SK-N-MC (cell line): ENCODE results near the gene PRPF6.

Source experiments
- DNase-seq: peaks from one replicate; pipeline ENCODE4 v3.0.0-alpha.2; 2011; ENCODE audit warnings: low read depth, low spot score
- H3K27ac ChIP-seq: fragments of 200-600 bp; sonication (generic); 2 replicates; pipeline ENCODE4 v1.5.1; 2016; ENCODE audit warnings: mixed run types
- H3K36me3 ChIP-seq: fragments of 200-600 bp; sonication (generic); 2 replicates; pipeline ENCODE4 v1.6.1; 2017; ENCODE audit warnings: antibody characterized with exemption, low read length, mixed read lengths; ENCODE audit not compliant: insufficient read depth
- H3K4me3 ChIP-seq: fragments of 200-600 bp; sonication (generic); 2 replicates; pipeline ENCODE4 v1.5.1; 2016
- H3K9ac ChIP-seq: fragments of 200-600 bp; sonication (generic); 2 replicates; pipeline ENCODE4 v1.8.0; 2017; ENCODE audit warnings: mixed run types, mixed read lengths; ENCODE audit not compliant: insufficient read length
- H3K9me3 ChIP-seq: fragments of 200-600 bp; sonication (generic); 2 replicates; pipeline ENCODE4 v1.6.1; 2017; ENCODE audit warnings: low read depth, mild to moderate bottlenecking, antibody characterized with exemption, low read length, moderate library complexity, mixed read lengths
- EZH2 ChIP-seq: fragments of 200-600 bp; sonication (generic); IDR thresholded peaks from one replicate; pipeline ENCODE4 v1.6.1; 2017; ENCODE audit warnings: antibody characterized with exemption
- FOXP2 ChIP-seq: optimal IDR thresholded peaks from 2 replicates; pipeline ENCODE3; 2011; ENCODE audit warnings: mild to moderate bottlenecking, moderate library complexity; ENCODE audit not compliant: insufficient read depth; ENCODE audit errors: extremely low read length, control extremely low read depth
- POLR2AphosphoS5 ChIP-seq: IDR thresholded peaks from 2 replicates; pipeline ENCODE4 v1.6.1; 2012; ENCODE audit warnings: mild to moderate bottlenecking, low read depth, low read length, borderline replicate concordance

Gene PRPF6

GRCh38 chr20:64062276-64062595, 81.3 kb downstream of the PRPF6 start:
- no peak for DNase-seq

GRCh38 chr20:64062596-64063388, 81.9 kb downstream of the PRPF6 start, which contains the start of gene TCEA2:
Gene TCEA2, plus strand, starts transcription at chr20:64063198. Its CDS starts 115 bp downstream, at chr20:64063313.
- Histone ChIP-seq H3K36me3 (no peaks in the 10 kb centered on the region), H3K4me3 (peak within 1 kb of the TSS; percentile 87), H3K27ac (peak within 1 kb of the TSS; percentile 26; the same call in 1 of the 2 replicates), H3K9ac (peak within 1 kb of the TSS; percentile 78), H3K9me3 (no peaks in the 10 kb centered on the region)
- peak; percentile 57 for DNase-seq
- TF ChIP-seq POLR2AphosphoS5 (peak; percentile 75), FOXP2 (no peak), EZH2 (no peak)

More at GRCh38 chr20:64062276-64062595, 81.3 kb downstream of the PRPF6 start:
- Histone ChIP-seq H3K9me3 (no peaks in the 10 kb centered on the region), H3K36me3 (no peaks in the 10 kb centered on the region), H3K27ac (peak overlapping the region; percentile 26; the same call in 1 of the 2 replicates), H3K4me3 (peak overlapping the region; percentile 87; the same call in 1 of the 2 replicates), H3K9ac (peak overlapping the region; percentile 78)
- TF ChIP-seq FOXP2 (no peak), POLR2AphosphoS5 (no peak), EZH2 (no peak)

- DNase-seq = no peak
- Histone ChIP-seq H3K4me3 (peak overlapping the region; percentile 87), H3K9ac (peak overlapping the region; percentile 76), H3K36me3 (no peaks in the 10 kb centered on the region), H3K27ac (no peak overlapping the region), H3K9me3 (no peaks in the 10 kb centered on the region)
- TF ChIP-seq FOXP2 (no peak), EZH2 (no peak), POLR2AphosphoS5 (no peak)
Measured at GRCh38 chr20:64063389-64064144, 82.6 kb downstream of the PRPF6 start.

- no peak overlapping the region for H3K27ac ChIP-seq
- H3K9me3 ChIP-seq = no peaks in the 10 kb centered on the region
- H3K9ac ChIP-seq = no peak overlapping the region
- no peak for DNase-seq
- TF ChIP-seq FOXP2 (no peak), EZH2 (no peak), POLR2AphosphoS5 (no peak)
- peak overlapping the region; percentile 87 for H3K4me3 ChIP-seq
- H3K36me3 ChIP-seq = no peaks in the 10 kb centered on the region
Measured at GRCh38 chr20:64064145-64064698, 83.3 kb downstream of the PRPF6 start.

- no peaks in the 10 kb centered on the region for H3K9me3 ChIP-seq
- no peaks in the 10 kb centered on the region for H3K36me3 ChIP-seq
- no peak for TF ChIP-seq POLR2AphosphoS5
- TF ChIP-seq EZH2 = no peak
- no peak for TF ChIP-seq FOXP2
- H3K4me3 ChIP-seq = no peak overlapping the region
- H3K27ac ChIP-seq = no peak overlapping the region
- no peak overlapping the region for H3K9ac ChIP-seq
- no peak for DNase-seq
Measured at GRCh38 chr20:64065062-64065973, 84.4 kb downstream of the PRPF6 start.

- H3K36me3 ChIP-seq = no peaks in the 10 kb centered on the region
- H3K9me3 ChIP-seq = no peaks in the 10 kb centered on the region
- no peak overlapping the region for H3K27ac ChIP-seq
- TF ChIP-seq FOXP2 (no peak), POLR2AphosphoS5 (no peak), EZH2 (no peak)
- no peak overlapping the region for H3K9ac ChIP-seq
- no peak overlapping the region for H3K4me3 ChIP-seq
- no peak for DNase-seq
Measured at GRCh38 chr20:64065974-64066343, 85.0 kb downstream of the PRPF6 start.

GRCh38 chr20:64067005-64067632, 86.2 kb downstream of the PRPF6 start:
- H3K4me3 ChIP-seq = no peak overlapping the region
- no peak for TF ChIP-seq FOXP2
- TF ChIP-seq POLR2AphosphoS5 = no peak
- no peak for TF ChIP-seq EZH2
- DNase-seq = no peak
- H3K27ac ChIP-seq = no peak overlapping the region
- H3K9me3 ChIP-seq = no peaks in the 10 kb centered on the region
- no peaks in the 10 kb centered on the region for H3K36me3 ChIP-seq
- H3K9ac ChIP-seq = no peak overlapping the region
